Suprapubic skin (tissue), 4 donors: Measurements from ENCODE around the gene TTC28.

ENCODE experiments used
- CTCF ChIP-seq, 2 donors: fragments of 200-600 bp in 1 of 2; fragments of 450-650 bp in 1 of 2; sonication (generic) in 1 of 2; IDR thresholded peaks; one replicate each; pipeline ENCODE4 v1.5.1; 2016 to 2019; ENCODE audit warnings: antibody characterized with exemption in 2 of 2, mild to moderate bottlenecking in 1 of 2, moderate library complexity in 1 of 2
- POLR2A ChIP-seq, 2 donors: fragments of 450-650 bp; IDR thresholded peaks; one replicate each; pipeline ENCODE4 v1.6.1; 2017; ENCODE audit warnings: antibody characterized with exemption in 2 of 2, mild to moderate bottlenecking in 2 of 2, moderate library complexity in 2 of 2
- POLR2AphosphoS5 ChIP-seq, 3 donors: sonication (generic); formaldehyde crosslinking; IDR thresholded peaks; one replicate each; pipeline ENCODE4 v1.6.1; 2017; ENCODE audit warnings: antibody characterized with exemption in 3 of 3

DNA sequence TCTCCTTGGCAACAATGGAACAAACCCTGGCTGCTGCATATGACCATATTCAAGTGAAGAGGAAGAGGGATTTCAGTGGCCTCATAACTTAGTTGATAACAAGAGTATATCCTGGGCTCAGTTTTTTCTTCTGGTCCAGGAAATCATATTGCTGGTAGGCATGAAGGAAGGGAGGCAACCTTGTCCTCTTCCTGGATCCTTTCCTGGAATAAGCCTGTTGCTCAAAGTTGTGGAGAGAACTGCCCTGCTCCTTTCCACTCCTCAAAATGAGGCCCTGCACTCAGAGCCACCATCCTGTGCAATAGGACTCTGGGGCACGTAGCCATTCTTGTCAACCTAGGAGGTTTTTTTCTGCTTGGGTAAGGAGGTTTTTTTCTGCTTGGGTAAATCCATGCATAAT, 631.9 kb downstream of the TTC28 start:
- TF ChIP-seq CTCF (IDR thresholded peaks at IDR 0.05), result no peak
- TF ChIP-seq POLR2AphosphoS5 (IDR thresholded peaks at IDR 0.05), result no peak
- no peak for TF ChIP-seq POLR2A (IDR thresholded peaks at IDR 0.05)
